Gastroesophageal sphincter (tissue), 4 donors: Measurements from ENCODE around the gene STARD13. TPM values are rescaled to one million over a fixed set of nuclear protein-coding genes. Genes with fewer than 3 reads are reported as not detected.
A peak's percentile ranks its signal among the peaks of the same experiment; 100 is the strongest.

Experiments used
- ATAC-seq: fragments of 150-250 bp; one replicate; pipeline ENCODE4 v1.9.1; 2016; ENCODE audit warnings: mild to moderate bottlenecking, moderate library complexity
- H3K27ac ChIP-seq, 4 donors: fragments of 200-600 bp; sonication (generic) in 3 of 4; 1 replicate in 3 of 4; 2 replicates in 1 of 4; pipeline ENCODE4 v1.5.1; 2016 to 2019
- H3K27me3 ChIP-seq: fragments of 200-600 bp; sonication (generic); one replicate; pipeline ENCODE4 v1.5.1; 2019
- H3K36me3 ChIP-seq, 2 donors: fragments of 200-600 bp; sonication (generic); one replicate each; pipeline ENCODE4 v1.5.1; 2019; ENCODE audit warnings: control low read depth in 1 of 2
- H3K4me1 ChIP-seq, 3 donors: fragments of 200-600 bp; sonication (generic); 1 replicate in 2 of 3; 2 replicates in 1 of 3; pipeline ENCODE4 v1.5.1; 2016 to 2019; ENCODE audit warnings: control low read depth in 2 of 3
- H3K4me3 ChIP-seq, 2 donors: fragments of 200-600 bp; sonication (generic); one replicate each; pipeline ENCODE4 v1.5.1; 2019; ENCODE audit warnings: mild to moderate bottlenecking in 1 of 2, moderate library complexity in 1 of 2
- H3K9me3 ChIP-seq, 3 donors: fragments of 200-600 bp; sonication (generic); one replicate each; pipeline ENCODE4 v1.5.1; 2017 to 2019; ENCODE audit warnings: control low read depth in 2 of 3
- CTCF ChIP-seq, 4 experiments: fragments of 200-600 bp in 2 of 4; fragments of 450-650 bp in 2 of 4; sonication (generic) in 1 of 4; IDR thresholded peaks; one replicate each; pipeline ENCODE4 v1.5.1; 2017 to 2019; ENCODE audit warnings: antibody characterized with exemption in 4 of 4, mild to moderate bottlenecking in 2 of 4, moderate library complexity in 2 of 4
- EP300 ChIP-seq: sonication (generic); formaldehyde crosslinking; IDR thresholded peaks from one replicate; pipeline ENCODE4 v1.6.1; 2017; ENCODE audit warnings: antibody characterized with exemption, mild to moderate bottlenecking
- POLR2A ChIP-seq, 2 donors: fragments of 450-650 bp; IDR thresholded peaks; one replicate each; pipeline ENCODE4 v1.6.1; 2017; ENCODE audit warnings: antibody characterized with exemption in 2 of 2, mild to moderate bottlenecking in 2 of 2, moderate library complexity in 1 of 2
- POLR2AphosphoS5 ChIP-seq: sonication (generic); formaldehyde crosslinking; IDR thresholded peaks from one replicate; pipeline ENCODE4 v1.6.1; 2017; ENCODE audit warnings: antibody characterized with exemption
- WGBS, 2 donors: methylation state at CpG; one replicate each; pipeline ENCODE4 v1.1.5; 2018; ENCODE audit warnings: low coverage in 1 of 2; 5-methylcytosine and 5-hydroxymethylcytosine counted together
- total RNA-seq, 4 donors: library from RNA; depleted of rRNA; stranded (reverse); fragments of >200 nt; gene quantifications; one replicate each; pipeline ENCODE4 v1.1.0, GENCODE V29; 2016

STARD13 gene
- total RNA-seq, 4 donors from 2014 or later: 46.2 to 63.3 (median 49.3) TPM

GRCh38 chr13:33260168-33261098 is 25.1 kb downstream of the STARD13 start:
- ATAC-seq: no peak
- H3K27me3 ChIP-seq: no peaks in the 10 kb centered on the region

GRCh38 chr13:33259296-33259695 is 26.3 kb downstream of the STARD13 start:
- no peak for ATAC-seq
- Histone ChIP-seq H3K27me3 (no peaks in the 10 kb centered on the region), H3K4me3 (no peak overlapping the region), H3K36me3 (no peaks in the 10 kb centered on the region), H3K27ac (peak overlapping the region; percentile 77 to 79 (median 79)), H3K4me1 (peaks cover 23 to 89% (median 31%) of the 10 kb centered on the region in 3 donors), H3K9me3 (no peaks in the 10 kb centered on the region)
- 83 to 94% methylated on average over 2 of the region's 2 CpGs for WGBS, 2 donors
- no peak for TF ChIP-seq EP300

More at GRCh38 chr13:33260168-33261098, 25.1 kb downstream of the STARD13 start:
- no peak for TF ChIP-seq EP300
- no peak for TF ChIP-seq POLR2A (IDR thresholded peaks at IDR 0.05)
- TF ChIP-seq POLR2AphosphoS5: no peak
- TF ChIP-seq CTCF (IDR thresholded peaks at IDR 0.05): no peak
- peak overlapping the region in 3 of 4 donors; percentile 77 to 82 (median 79) for H3K27ac ChIP-seq
- WGBS, 2 donors: 43 to 62% methylated on average over 9 to 10 of the region's 10 CpGs
- no peak overlapping the region for H3K4me3 ChIP-seq
- H3K9me3 ChIP-seq: no peaks in the 10 kb centered on the region
- H3K4me1 ChIP-seq: peaks cover 23 to 94% (median 31%) of the 10 kb centered on the region in 3 donors
- no peaks in the 10 kb centered on the region for H3K36me3 ChIP-seq

GRCh38 chr13:33258808-33259193 is 26.8 kb downstream of the STARD13 start:
- Histone ChIP-seq H3K36me3 (no peaks in the 10 kb centered on the region), H3K4me3 (no peak overlapping the region), H3K27me3 (no peaks in the 10 kb centered on the region), H3K9me3 (no peaks in the 10 kb centered on the region), H3K4me1 (peaks cover 23 to 87% (median 31%) of the 10 kb centered on the region in 3 donors), H3K27ac (peak overlapping the region; percentile 77 to 79 (median 79))
- ATAC-seq: peak; percentile 56
- TF ChIP-seq POLR2A (IDR thresholded peaks at IDR 0.05) (no peak), POLR2AphosphoS5 (peak; percentile 18)

GRCh38 chr13:33257841-33258807 is 27.4 kb downstream of the STARD13 start:
- H3K36me3 ChIP-seq: peaks cover 0 to 2% of the 10 kb centered on the region in 2 donors
- peaks cover 23 to 85% (median 28%) of the 10 kb centered on the region in 3 donors for H3K4me1 ChIP-seq
- 41 to 45% methylated on average over 6 to 7 of the region's 7 CpGs for WGBS, 2 donors
- peak; percentile 61 for ATAC-seq
- no peaks in the 10 kb centered on the region for H3K27me3 ChIP-seq
- TF ChIP-seq POLR2AphosphoS5: peak; percentile 70
- TF ChIP-seq CTCF (IDR thresholded peaks at IDR 0.05): no peak
- no peak for TF ChIP-seq EP300
- H3K4me3 ChIP-seq: no peak overlapping the region
- H3K27ac ChIP-seq: peak overlapping the region; percentile 77 to 79 (median 79)
- no peaks in the 10 kb centered on the region for H3K9me3 ChIP-seq

GRCh38 chr13:33256148-33256840 is 29.3 kb downstream of the STARD13 start:
- H3K27me3 ChIP-seq: no peaks in the 10 kb centered on the region
- no peak for ATAC-seq
- TF ChIP-seq POLR2AphosphoS5: no peak
- peaks cover 0 to 4% of the 10 kb centered on the region in 2 donors for H3K36me3 ChIP-seq
- peak overlapping the region in 2 of 4 donors; percentile 77 to 79 for H3K27ac ChIP-seq
- H3K4me1 ChIP-seq: peaks cover 23 to 85% (median 28%) of the 10 kb centered on the region in 3 donors
- H3K4me3 ChIP-seq: no peak overlapping the region
- WGBS, 2 donors: 81 to 96% methylated on average over 3 of the region's 3 CpGs
- no peaks in the 10 kb centered on the region for H3K9me3 ChIP-seq

GRCh38 chr13:33252135-33252534 is 33.4 kb downstream of the STARD13 start:
- peaks cover 0 to 4% of the 10 kb centered on the region in 2 donors for H3K36me3 ChIP-seq
- ATAC-seq: no peak
- H3K27me3 ChIP-seq: no peaks in the 10 kb centered on the region
- H3K4me1 ChIP-seq: peaks cover 9 to 66% (median 9%) of the 10 kb centered on the region in 3 donors
- peak overlapping the region in 3 of 4 donors; percentile 62 to 69 (median 66) for H3K27ac ChIP-seq
- no peak overlapping the region for H3K4me3 ChIP-seq
- WGBS, 2 donors: 64 to 77% methylated on average over 3 to 4 of the region's 4 CpGs
- TF ChIP-seq EP300: no peak
- H3K9me3 ChIP-seq: no peaks in the 10 kb centered on the region
